Chondrocyte (in vitro differentiated cells): Measurements from ENCODE around the gene DOK7. TPM values are rescaled to one million over a fixed set of nuclear protein-coding genes. Genes with fewer than 3 reads are reported as not detected.

Experiments
- DNase-seq: peaks from one replicate; pipeline ENCODE4 v3.0.0; 2021; ENCODE audit warnings: mixed read lengths, low spot score
- H3K27ac Mint-ChIP-seq: one replicate; pipeline ENCODE4 v1.8.0; 2021; ENCODE audit warnings: mild to moderate bottlenecking, moderate library complexity, mixed read lengths; ENCODE audit not compliant: unreplicated experiment
- H3K27me3 Mint-ChIP-seq: 2 replicates; pipeline ENCODE4 v1.8.0; 2021; ENCODE audit warnings: low read depth, mixed read lengths
- H3K36me3 Mint-ChIP-seq: 2 replicates; pipeline ENCODE4 v1.8.0; 2021; ENCODE audit warnings: low read depth, mixed read lengths
- H3K4me1 Mint-ChIP-seq: 2 replicates; pipeline ENCODE4 v1.8.0; 2021; ENCODE audit warnings: low read depth, mild to moderate bottlenecking, mixed read lengths
- H3K4me3 Mint-ChIP-seq: one replicate; pipeline ENCODE4 v1.8.0; 2021; ENCODE audit warnings: mild to moderate bottlenecking, moderate library complexity, mixed read lengths; ENCODE audit not compliant: unreplicated experiment
- H3K9me3 Mint-ChIP-seq: 2 replicates; pipeline ENCODE4 v1.8.0; 2021; ENCODE audit warnings: low read depth, mixed read lengths
- total RNA-seq: library from RNA; stranded (reverse); gene quantifications from 3 replicates; pipeline ENCODE4 v1.2.1, GENCODE V29; 2021
- TF ChIP-seq, protein P1 (sequence below): fragments of 200-600 bp; sonication (generic); IDR thresholded peaks from 2 replicates; pipeline ENCODE4 v1.5.0; 2021; ENCODE audit warnings: antibody characterized with exemption, mild to moderate bottlenecking, moderate library complexity

DOK7 gene
- total RNA-seq, 1 donor from 2014 or later = 0.37 TPM

DNA sequence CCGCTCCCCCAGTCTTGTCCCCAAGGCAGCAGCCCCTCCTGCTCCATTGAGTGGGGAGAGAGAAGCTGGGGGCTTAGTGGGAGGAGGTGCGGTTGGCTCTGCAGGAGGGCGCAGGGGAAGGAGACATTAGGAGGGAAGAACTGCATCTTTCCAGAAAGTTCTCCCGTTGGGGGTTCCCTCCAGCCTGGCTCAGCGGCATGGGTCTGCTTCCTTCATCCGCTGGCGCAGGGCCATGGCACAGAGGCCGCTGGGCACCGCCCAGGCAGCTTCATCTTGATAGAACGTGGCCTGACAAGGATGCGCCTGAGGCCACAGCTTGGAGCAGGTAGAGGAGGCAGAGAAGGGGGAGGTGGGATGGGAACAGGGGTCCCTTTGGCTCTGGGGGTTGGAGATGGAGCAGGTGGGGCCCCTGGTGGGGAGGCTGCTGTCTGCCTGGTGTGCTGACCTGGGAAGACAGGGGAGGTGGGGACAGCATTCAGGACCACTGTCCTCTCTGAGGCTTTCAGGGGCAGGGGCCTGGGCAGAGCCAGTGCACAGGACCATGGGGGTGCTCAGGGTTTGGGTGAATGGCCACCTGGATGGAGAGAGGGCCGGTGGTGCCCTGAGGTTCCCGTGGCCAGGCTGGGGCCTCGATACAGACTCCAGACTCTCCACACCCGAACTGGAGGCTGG lies 12.1 kb downstream of the DOK7 start:
- Mint-ChIP-seq H3K4me1 (no peaks in the 10 kb centered on the region), H3K36me3 (no peaks in the 10 kb centered on the region), H3K27me3 (peaks cover 8% of the 10 kb centered on the region), H3K9me3 (no peaks in the 10 kb centered on the region), H3K27ac (no peak overlapping the region), H3K4me3 (no peak overlapping the region)
- TF ChIP-seq, protein P1, sequence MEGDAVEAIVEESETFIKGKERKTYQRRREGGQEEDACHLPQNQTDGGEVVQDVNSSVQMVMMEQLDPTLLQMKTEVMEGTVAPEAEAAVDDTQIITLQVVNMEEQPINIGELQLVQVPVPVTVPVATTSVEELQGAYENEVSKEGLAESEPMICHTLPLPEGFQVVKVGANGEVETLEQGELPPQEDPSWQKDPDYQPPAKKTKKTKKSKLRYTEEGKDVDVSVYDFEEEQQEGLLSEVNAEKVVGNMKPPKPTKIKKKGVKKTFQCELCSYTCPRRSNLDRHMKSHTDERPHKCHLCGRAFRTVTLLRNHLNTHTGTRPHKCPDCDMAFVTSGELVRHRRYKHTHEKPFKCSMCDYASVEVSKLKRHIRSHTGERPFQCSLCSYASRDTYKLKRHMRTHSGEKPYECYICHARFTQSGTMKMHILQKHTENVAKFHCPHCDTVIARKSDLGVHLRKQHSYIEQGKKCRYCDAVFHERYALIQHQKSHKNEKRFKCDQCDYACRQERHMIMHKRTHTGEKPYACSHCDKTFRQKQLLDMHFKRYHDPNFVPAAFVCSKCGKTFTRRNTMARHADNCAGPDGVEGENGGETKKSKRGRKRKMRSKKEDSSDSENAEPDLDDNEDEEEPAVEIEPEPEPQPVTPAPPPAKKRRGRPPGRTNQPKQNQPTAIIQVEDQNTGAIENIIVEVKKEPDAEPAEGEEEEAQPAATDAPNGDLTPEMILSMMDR = no peak
- DNase-seq = no peak

DNA sequence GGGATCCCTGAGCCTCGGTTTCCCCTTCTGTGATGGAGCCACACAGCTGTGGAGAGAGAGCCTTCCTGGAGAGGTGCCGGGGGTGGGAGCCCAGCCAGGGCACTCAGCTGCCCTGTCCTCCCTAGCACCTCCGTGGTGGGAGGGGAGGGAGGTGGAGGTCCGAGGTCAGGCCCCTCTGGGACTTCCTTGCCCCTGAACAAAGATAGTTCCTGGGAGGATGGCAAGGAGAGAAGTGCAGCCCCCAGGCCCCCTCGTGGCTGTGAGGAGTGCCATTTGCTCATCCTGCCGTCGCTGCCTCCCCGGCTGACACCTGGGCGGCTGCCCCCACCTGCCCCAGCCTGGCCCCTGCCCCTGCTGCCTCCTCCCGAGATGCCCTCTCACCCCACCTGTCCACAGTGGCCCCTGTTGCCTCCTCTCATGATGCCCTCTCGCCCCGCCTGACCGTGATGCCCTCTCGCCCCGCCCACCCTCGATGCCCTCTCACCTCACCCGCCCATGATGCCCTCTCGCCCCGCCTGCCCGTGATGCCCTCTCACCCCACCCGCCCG lies 12.7 kb downstream of the DOK7 start:
- H3K4me3 Mint-ChIP-seq = no peak overlapping the region
- H3K4me1 Mint-ChIP-seq = peaks cover 2% of the 10 kb centered on the region
- peaks cover 5% of the 10 kb centered on the region for H3K27me3 Mint-ChIP-seq
- no peak for DNase-seq
- H3K36me3 Mint-ChIP-seq = no peaks in the 10 kb centered on the region
- no peaks in the 10 kb centered on the region for H3K9me3 Mint-ChIP-seq
- no peak overlapping the region for H3K27ac Mint-ChIP-seq
- TF ChIP-seq, protein P1 = no peak

DNA sequence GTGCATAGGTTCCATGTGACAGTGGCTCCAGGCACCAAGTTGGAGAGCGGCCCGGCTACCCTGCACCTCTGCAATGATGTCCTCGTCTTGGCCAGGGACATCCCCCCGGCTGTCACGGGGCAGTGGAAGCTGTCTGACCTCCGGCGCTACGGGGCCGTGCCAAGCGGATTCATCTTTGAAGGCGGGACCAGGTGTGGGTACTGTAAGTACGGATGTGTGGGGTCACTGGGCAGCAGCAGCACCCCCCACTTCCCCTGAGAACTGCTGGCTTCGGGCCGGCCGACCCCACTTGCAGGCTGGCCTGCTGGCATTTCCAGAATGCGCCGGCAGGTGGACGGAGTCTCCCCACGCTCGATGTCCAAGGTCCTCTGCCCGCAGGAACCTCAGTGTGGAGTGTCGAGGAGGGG lies 13.2 kb downstream of the DOK7 start:
- peaks cover 3% of the 10 kb centered on the region for H3K27me3 Mint-ChIP-seq
- DNase-seq = no peak
- H3K9me3 Mint-ChIP-seq = no peaks in the 10 kb centered on the region
- no peak overlapping the region for H3K27ac Mint-ChIP-seq
- TF ChIP-seq, protein P1 = no peak
- H3K4me3 Mint-ChIP-seq = no peak overlapping the region
- peaks cover 2% of the 10 kb centered on the region for H3K4me1 Mint-ChIP-seq
- no peaks in the 10 kb centered on the region for H3K36me3 Mint-ChIP-seq

DNA sequence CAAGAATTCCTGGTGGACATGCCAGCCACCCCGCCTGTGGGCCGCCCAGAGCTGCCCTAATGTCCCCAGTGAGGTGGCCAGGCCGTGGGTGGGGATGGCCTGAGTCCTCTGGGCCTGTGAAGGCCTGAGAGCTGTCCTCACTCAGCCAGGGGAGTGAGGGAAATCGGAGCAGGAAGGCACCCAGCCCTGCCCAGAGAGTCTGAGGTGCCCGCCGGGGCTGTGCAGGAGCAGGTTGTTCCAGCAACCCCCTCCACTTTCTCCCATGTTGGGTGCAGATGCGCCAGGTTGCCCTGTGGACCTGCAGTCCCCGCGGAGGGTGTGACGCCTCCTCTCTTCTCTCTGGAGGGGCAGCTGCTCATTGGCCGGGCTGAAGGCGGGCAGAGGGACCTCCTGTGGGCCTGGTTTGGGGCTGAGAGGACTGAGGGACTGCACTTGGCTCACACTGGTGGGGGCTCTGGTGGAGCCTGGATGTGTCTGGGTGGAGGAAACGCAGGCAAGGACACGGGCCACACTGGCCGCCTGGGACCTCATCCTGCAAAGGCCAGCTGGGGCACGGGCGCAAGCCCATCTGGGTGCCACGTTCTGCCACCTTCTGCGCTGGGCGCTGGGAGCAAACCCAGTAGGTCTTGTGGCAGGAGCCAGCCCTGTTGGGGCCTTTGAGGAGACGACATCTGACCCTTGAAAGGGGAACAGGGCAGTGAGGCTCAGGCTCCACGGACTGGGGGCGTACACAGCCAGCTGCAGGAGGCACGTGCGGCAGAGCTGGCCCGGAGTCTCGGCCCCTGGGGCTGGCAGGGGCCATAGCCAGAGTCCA lies 14.0 kb downstream of the DOK7 start:
- Mint-ChIP-seq H3K27ac (no peak overlapping the region), H3K9me3 (no peaks in the 10 kb centered on the region), H3K27me3 (peaks cover 3% of the 10 kb centered on the region), H3K4me3 (no peak overlapping the region), H3K36me3 (no peaks in the 10 kb centered on the region), H3K4me1 (peaks cover 2% of the 10 kb centered on the region)
- no peak for DNase-seq
- TF ChIP-seq, protein P1 = no peak

DNA sequence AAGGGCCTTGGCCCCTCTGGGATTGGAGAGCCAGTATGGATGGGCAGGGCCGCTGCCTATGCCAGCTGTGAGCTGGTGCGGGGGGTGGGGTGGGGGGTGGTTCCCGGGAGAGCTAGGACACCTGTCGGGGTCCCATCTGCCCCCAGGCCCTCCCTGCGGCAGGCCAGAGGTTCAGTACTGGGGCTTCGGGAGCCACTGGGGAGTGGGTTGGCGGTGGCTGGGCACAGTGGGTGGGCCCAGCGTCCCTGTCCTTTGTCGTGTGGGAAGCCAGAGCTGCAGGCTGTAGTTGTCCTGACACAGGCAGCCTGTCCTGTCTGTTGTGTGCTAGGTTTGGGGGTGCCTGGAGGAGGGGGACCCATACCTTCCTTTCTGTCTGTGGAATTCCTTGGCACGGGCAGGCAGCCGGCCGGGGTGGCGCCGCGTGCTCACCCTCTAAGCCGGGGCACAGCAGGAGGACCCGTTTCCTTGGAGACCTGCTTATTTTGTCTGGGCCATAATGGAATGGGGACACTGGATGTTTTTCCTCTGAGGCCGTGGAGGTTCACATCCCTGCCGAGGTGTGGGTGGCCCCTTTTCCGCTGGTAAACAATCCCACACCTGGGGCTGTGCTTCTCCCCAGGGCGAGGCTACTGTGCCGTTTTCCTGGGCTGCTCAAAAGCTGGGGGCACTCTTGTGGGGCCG lies 14.8 kb downstream of the DOK7 start:
- no peak overlapping the region for H3K4me3 Mint-ChIP-seq
- DNase-seq = no peak
- H3K27me3 Mint-ChIP-seq = peaks cover 3% of the 10 kb centered on the region
- TF ChIP-seq, protein P1 = no peak
- no peaks in the 10 kb centered on the region for H3K9me3 Mint-ChIP-seq
- no peak overlapping the region for H3K27ac Mint-ChIP-seq
- no peaks in the 10 kb centered on the region for H3K36me3 Mint-ChIP-seq
- H3K4me1 Mint-ChIP-seq = peaks cover 2% of the 10 kb centered on the region
